Aortic smooth muscle cell (primary cell): ENCODE results near the gene STK38L. TPM values are rescaled to one million over a fixed set of nuclear protein-coding genes. Genes with fewer than 3 reads are reported as not detected.

ENCODE experiments used
- total RNA-seq: library from RNA; depleted of rRNA; stranded (reverse); fragments of >200 nt; gene quantifications from 2 replicates; pipeline ENCODE4 v1.2.3, GENCODE V29; 2014

Gene STK38L
- 24.6 and 60.3 TPM in 2 replicates for total RNA-seq

GRCh38 chr12:27243804-27244688, at the start of gene STK38L:
Gene STK38L (plus strand): TSS chr12:27244286. CDS start chr12:27297721, 53,435 bp downstream.

GRCh38 chr12:27332714-27333402, 88.8 kb downstream of the STK38L start, which contains the start of gene BMAL2:
Gene BMAL2 (plus strand): TSS chr12:27332836. CDS start chr12:27333073, 237 bp downstream.

Other genes starting within 250 kb of the STK38L start
- gene TM7SF3, start 229.9 kb upstream of the STK38L start, total RNA-seq: 138 and 150 TPM in 2 replicates
- gene MED21, start 221.7 kb upstream of the STK38L start, total RNA-seq: 39.1 and 42.7 TPM in 2 replicates
- not detected in 2 replicates for gene C12orf71, start 161.7 kb upstream of the STK38L start, total RNA-seq
- gene BMAL2, start 88.5 kb downstream of the STK38L start, total RNA-seq: 45.2 and 48.9 TPM in 2 replicates
- 0.06 and 0.13 TPM in 2 replicates for gene SMCO2, start 202.4 kb downstream of the STK38L start, total RNA-seq